Heart right ventricle (tissue), 16 donors: ENCODE results near the gene GPM6B. TPM values are rescaled to one million over a fixed set of nuclear protein-coding genes. Genes with fewer than 3 reads are reported as not detected.

Experiments
- ATAC-seq, 8 donors: fragments of 200-7000 bp; cut with Tn5 transposase; one replicate each; pipeline ENCODE4 v1.9.1; 2020; ENCODE audit warnings: mild to moderate bottlenecking in 8 of 8, moderate library complexity in 8 of 8, moderate number of reproducible peaks in 1 of 8
- DNase-seq, 2 donors: peaks; one replicate each; pipeline ENCODE4 v3.0.0-alpha.2; 2020
- H3K27ac ChIP-seq, 10 donors: fragments of 200-600 bp; sonication (generic) in 2 of 10; one replicate each; pipeline versions ENCODE4 v1.5.0 to v1.8.0; 2020 to 2022; ENCODE audit warnings: mild to moderate bottlenecking in 3 of 10
- H3K27me3 ChIP-seq, 7 donors: fragments of 200-600 bp; one replicate each; pipeline ENCODE4 v1.8.0; 2021 to 2022; ENCODE audit warnings: mild to moderate bottlenecking in 2 of 7
- H3K36me3 ChIP-seq, 9 donors: fragments of 200-600 bp; sonication (generic) in 1 of 9; one replicate each; pipeline versions ENCODE4 v1.5.0 to v1.8.0; 2020 to 2022; ENCODE audit warnings: mild to moderate bottlenecking in 2 of 9
- H3K4me1 ChIP-seq, 9 donors: fragments of 200-600 bp; sonication (generic) in 1 of 9; one replicate each; pipeline versions ENCODE4 v1.5.0 to v1.8.0; 2020 to 2022; ENCODE audit warnings: mild to moderate bottlenecking in 4 of 9
- H3K4me3 ChIP-seq, 10 donors: fragments of 200-600 bp; sonication (generic) in 2 of 10; one replicate each; pipeline versions ENCODE4 v1.5.0 to v1.8.0; 2020 to 2022; ENCODE audit warnings: mild to moderate bottlenecking in 7 of 10, moderate library complexity in 2 of 10
- H3K9me3 ChIP-seq, 11 donors: fragments of 200-600 bp in 10 of 11; sonication (generic) in 2 of 11; one replicate each; pipeline versions ENCODE4 v1.5.0 to v1.8.0; 2013 to 2022; ENCODE audit warnings: mild to moderate bottlenecking in 2 of 11, control low read depth in 1 of 11, moderate library complexity in 1 of 11
- WGBS, 2 donors: extraction: QIAGEN DNeasy Blood & Tissue Kit; methylation state at CpG; one replicate each; pipeline ENCODE4 v1.1.7; 2013; ENCODE audit warnings: inconsistent platforms in 1 of 2; 5-methylcytosine and 5-hydroxymethylcytosine counted together
- intact Hi-C, 10 donors: fragments of 100-400 bp; cut with DNase I; formaldehyde crosslinking; loops; one replicate each; pipeline versions ENCODE4 v1.11.1 to v1.14.2; 2022
- polyA plus RNA-seq, 2 donors: library from polyadenylated mRNA; stranded (reverse); fragments of 200-250 nt; gene quantifications; one replicate each; pipeline ENCODE4 v1.2.3, GENCODE V29; 2013
- total RNA-seq, 10 donors: library from RNA; stranded (reverse); fragmentation: NEBNext Ultra II Directional in 3 of 10; extraction: Animal tissue kit (Norgen Biotek cat#: 25700) in 3 of 10; gene quantifications; one replicate each; pipeline versions ENCODE4 v1.2.1 to v1.2.4, GENCODE V29; 2021 to 2023
- TF ChIP-seq, protein P1 (sequence below), 9 donors: fragments of 200-600 bp; sonication (generic) in 2 of 9; IDR thresholded peaks; one replicate each; pipeline versions ENCODE4 v1.5.0 to v1.8.0; 2021 to 2022; ENCODE audit warnings: antibody characterized with exemption in 9 of 9, mild to moderate bottlenecking in 5 of 9, moderate library complexity in 1 of 9
- donor health status: Arrhythmogenic right ventricular cardiomyopathy.
- donor health status: ischemic (EF 13 %, LVEDD 7.1; RV severe dilation, severe dysfunction).
- donor health status: healthy with polysubstance abuse.
- donor health status: DM: no; HTN: yes; CAD: no.
- donor health status: DM: no; HTN: no; CAD: no.
- donor health status: ischemic (EF 25% LVEDD 6.9; RV normal size, moderate dysfunction).
- donor health status: ischemic (EF 25% LVEDD 5.7; RV mildly dilated, moderate dysfunction).
- donor health status: healthy.
- donor health status: DM: yes; HTN: yes; CAD: no.
- donor health status: Ischemic cardiomyopathy.
- donor health status: ischemic (EF 35%, LVEDD 5.7; RV mildly dilated, moderate dysfunction).
- donor health status: nonischemic (EF 11% LVEDD 7.7; RV severe dilation, severe dysfunction).
- donor health status: DM: yes; HTN: yes; CAD: no.
- donor health status: PGD.
- donor health status: ischemic (EF 29% LVEDD 5.4; RV normal size, mild dysfunction).
- donor health status: nonischemic (EF 23%, LVEDD 6.1; RV moderate dilation, normal function).

The GPM6B gene
- total and polyA plus RNA-seq, 12 donors: 0.94 to 7.8 (median 2.8) TPM

DNA sequence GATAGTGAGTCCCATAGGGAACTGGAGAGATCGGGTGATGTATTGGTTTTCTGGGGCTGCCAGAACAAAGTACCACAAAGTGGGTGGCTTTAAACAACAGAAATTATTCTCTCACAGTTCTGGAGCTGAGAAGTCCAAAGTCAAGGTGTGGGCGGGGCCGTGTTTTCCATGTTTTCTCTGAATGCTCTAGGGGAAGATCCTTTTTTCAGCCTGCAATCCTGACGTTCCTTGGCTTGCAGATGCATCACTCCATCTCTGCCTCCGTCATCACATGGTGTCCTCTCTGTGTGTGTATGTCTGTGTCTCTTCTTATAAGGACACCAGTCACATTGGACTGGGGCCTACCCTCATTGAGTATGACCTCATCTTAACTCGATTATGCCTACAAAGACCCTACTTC is 7.9 kb upstream of the GPM6B start:
- H3K4me1 ChIP-seq: no peaks in the 10 kb centered on the region
- WGBS, 2 donors: 84 to 92% methylated on average over 6 of the region's 6 CpGs
- H3K27me3 ChIP-seq: peaks cover 0 to 39% (median 0%) of the 10 kb centered on the region in 7 donors
- H3K36me3 ChIP-seq: no peaks in the 10 kb centered on the region
- ATAC-seq (no peak), DNase-seq (no peak)
- no peaks in the 10 kb centered on the region for H3K9me3 ChIP-seq
- TF ChIP-seq, protein P1, sequence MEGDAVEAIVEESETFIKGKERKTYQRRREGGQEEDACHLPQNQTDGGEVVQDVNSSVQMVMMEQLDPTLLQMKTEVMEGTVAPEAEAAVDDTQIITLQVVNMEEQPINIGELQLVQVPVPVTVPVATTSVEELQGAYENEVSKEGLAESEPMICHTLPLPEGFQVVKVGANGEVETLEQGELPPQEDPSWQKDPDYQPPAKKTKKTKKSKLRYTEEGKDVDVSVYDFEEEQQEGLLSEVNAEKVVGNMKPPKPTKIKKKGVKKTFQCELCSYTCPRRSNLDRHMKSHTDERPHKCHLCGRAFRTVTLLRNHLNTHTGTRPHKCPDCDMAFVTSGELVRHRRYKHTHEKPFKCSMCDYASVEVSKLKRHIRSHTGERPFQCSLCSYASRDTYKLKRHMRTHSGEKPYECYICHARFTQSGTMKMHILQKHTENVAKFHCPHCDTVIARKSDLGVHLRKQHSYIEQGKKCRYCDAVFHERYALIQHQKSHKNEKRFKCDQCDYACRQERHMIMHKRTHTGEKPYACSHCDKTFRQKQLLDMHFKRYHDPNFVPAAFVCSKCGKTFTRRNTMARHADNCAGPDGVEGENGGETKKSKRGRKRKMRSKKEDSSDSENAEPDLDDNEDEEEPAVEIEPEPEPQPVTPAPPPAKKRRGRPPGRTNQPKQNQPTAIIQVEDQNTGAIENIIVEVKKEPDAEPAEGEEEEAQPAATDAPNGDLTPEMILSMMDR (IDR thresholded peaks at IDR 0.05): no peak
- intact Hi-C loops: no loop called here
- no peak overlapping the region for H3K27ac ChIP-seq
- H3K4me3 ChIP-seq: no peak overlapping the region

- Histone ChIP-seq H3K36me3 (no peaks in the 10 kb centered on the region), H3K4me3 (no peak overlapping the region), H3K27ac (no peak overlapping the region), H3K4me1 (no peaks in the 10 kb centered on the region), H3K27me3 (peaks cover 0 to 59% (median 0%) of the 10 kb centered on the region in 7 donors), H3K9me3 (no peaks in the 10 kb centered on the region)
- DNase-seq: no peak
- intact Hi-C loops: no loop called here
- TF ChIP-seq, protein P1 (IDR thresholded peaks at IDR 0.05): no peak
- 81 to 96% methylated on average over 6 of the region's 6 CpGs for WGBS, 2 donors
- no peak for ATAC-seq
Observed at GRCh38 chrX:13821738-13822137, 4.8 kb upstream of the GPM6B start.

DNA sequence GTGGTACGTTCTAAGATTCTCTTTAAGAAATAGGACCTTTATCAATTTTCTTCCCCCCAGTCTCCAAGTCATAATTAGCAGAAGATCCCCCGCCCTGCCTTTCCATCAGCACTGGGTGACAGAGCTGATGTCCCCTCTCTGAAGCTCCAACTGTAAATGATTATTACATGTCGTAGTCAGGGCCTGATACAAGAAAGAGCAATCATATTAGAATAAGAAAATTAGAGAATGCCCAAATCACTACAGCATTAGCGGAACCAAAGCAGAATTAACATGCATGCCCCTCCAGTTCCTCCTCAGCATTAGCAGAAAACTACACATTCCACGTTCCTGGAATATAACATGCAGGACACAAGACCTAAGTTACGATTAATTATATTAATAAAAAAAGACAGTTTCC is 717 bp downstream of the GPM6B start:
- Histone ChIP-seq H3K36me3 (no peaks in the 10 kb centered on the region), H3K4me1 (no peaks in the 10 kb centered on the region), H3K27me3 (peaks cover 0 to 57% (median 0%) of the 10 kb centered on the region in 7 donors), H3K27ac (no peak overlapping the region), H3K4me3 (no peak overlapping the region), H3K9me3 (no peaks in the 10 kb centered on the region)
- intact Hi-C loops: no loop called here
- 90 to 91% methylated on average over 6 of the region's 6 CpGs for WGBS, 2 donors
- TF ChIP-seq, protein P1 (IDR thresholded peaks at IDR 0.05): no peak
- ATAC-seq (no peak), DNase-seq (no peak)

GRCh38 chrX:13815664-13816063 is 1.2 kb downstream of the GPM6B start:
- 87 to 96% methylated on average over 7 of the region's 7 CpGs for WGBS, 2 donors
- H3K27me3 ChIP-seq: peaks cover 0 to 59% (median 0%) of the 10 kb centered on the region in 7 donors
- DNase-seq (no peak), ATAC-seq (no peak)
- H3K4me3 ChIP-seq: no peak overlapping the region
- H3K4me1 ChIP-seq: no peaks in the 10 kb centered on the region
- no peak overlapping the region for H3K27ac ChIP-seq
- H3K9me3 ChIP-seq: no peaks in the 10 kb centered on the region
- H3K36me3 ChIP-seq: no peaks in the 10 kb centered on the region
- TF ChIP-seq, protein P1 (IDR thresholded peaks at IDR 0.05): no peak
- intact Hi-C loops: no loop called here
